Right cardiac atrium (tissue), 5 donors: ENCODE data around the gene PALLD. TPM values are rescaled to one million over a fixed set of nuclear protein-coding genes. Genes with fewer than 3 reads are reported as not detected.

Experiments used
- ATAC-seq, 2 donors: fragments of 200-7000 bp; cut with Tn5 transposase; one replicate each; pipeline versions ENCODE4 v1.8.0 to v1.9.1; 2020; ENCODE audit warnings: moderate library complexity in 2 of 2, mild to moderate bottlenecking in 1 of 2
- DNase-seq, 3 donors: peaks; one replicate each; pipeline ENCODE4 v3.0.0-alpha.2; 2020
- H3K27ac ChIP-seq: one replicate; pipeline ENCODE4 v1.5.1; 2013; ENCODE audit warnings: mild to moderate bottlenecking, low read length, control low read depth, moderate library complexity
- H3K27me3 ChIP-seq: one replicate; pipeline ENCODE4 v1.6.1; 2013; ENCODE audit not compliant: control insufficient read depth, insufficient read depth
- H3K4me1 ChIP-seq: one replicate; pipeline ENCODE4 v1.6.1; 2013; ENCODE audit warnings: low read length; ENCODE audit not compliant: control insufficient read depth, insufficient read depth
- H3K4me3 ChIP-seq: one replicate; pipeline ENCODE4 v1.5.1; 2013; ENCODE audit warnings: low read length, control low read depth
- H3K9me3 ChIP-seq: one replicate; pipeline ENCODE4 v1.6.1; 2013; ENCODE audit warnings: low read length; ENCODE audit not compliant: control insufficient read depth
- WGBS: extraction: QIAGEN DNeasy Blood & Tissue Kit; methylation state at CpG from one replicate; pipeline ENCODE4 v1.1.7; 2013; 5-methylcytosine and 5-hydroxymethylcytosine counted together
- intact Hi-C, 4 donors: fragments of 100-400 bp; cut with DNase I; formaldehyde crosslinking; loops; one replicate each; pipeline versions ENCODE4 v1.11.0 to v1.14.0; 2022 to 2023
- polyA plus RNA-seq: library from polyadenylated mRNA; stranded (reverse); fragments of 200-250 nt; gene quantifications from one replicate; pipeline ENCODE4 v1.2.3, GENCODE V29; 2013
- total RNA-seq, 4 donors: library from RNA; stranded (reverse); fragmentation: NEBNext Ultra II Directional; extraction: Animal tissue kit (Norgen Biotek cat#: 25700); gene quantifications; one replicate each; pipeline ENCODE4 v1.2.1, GENCODE V29; 2021
- donor health status: healthy with polysubstance abuse.
- donor health status: DM: no; HTN: yes; CAD: no.
- donor health status: DM: no; HTN: no; CAD: no.
- donor health status: DM: no; HTN: yes; CAD: no; lungs with severe emphysema.
- donor health status: DM: yes; HTN: yes; CAD: no.

The PALLD gene
- total and polyA plus RNA-seq, 5 donors: 233 to 1,069 (median 717) TPM

DNA sequence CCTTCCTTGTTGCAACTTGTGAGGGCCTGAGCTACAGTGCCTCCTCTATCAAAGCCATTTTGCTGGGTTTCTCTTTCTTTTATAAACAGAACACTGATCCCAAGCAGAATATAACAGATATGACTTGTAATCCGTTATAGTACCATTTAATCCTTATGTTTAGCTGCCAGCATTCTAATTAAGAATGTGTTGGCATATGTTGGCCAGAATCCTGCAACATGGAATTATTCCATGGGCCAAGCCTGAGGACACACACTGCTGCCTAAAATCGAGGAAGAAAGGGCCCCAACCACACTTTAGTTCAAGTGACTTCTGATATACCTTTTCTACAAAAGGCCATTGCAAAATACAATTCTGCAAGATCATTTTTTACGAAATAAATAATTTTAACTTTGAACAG lies 28.0 kb downstream of the PALLD start:
- H3K4me3 ChIP-seq: no peak overlapping the region
- intact Hi-C loops: no loop called here
- 69% methylated on average over 3 of the region's 3 CpGs for WGBS
- peaks cover 2% of the 10 kb centered on the region for H3K4me1 ChIP-seq
- no peaks in the 10 kb centered on the region for H3K9me3 ChIP-seq
- H3K27me3 ChIP-seq: no peaks in the 10 kb centered on the region
- DNase-seq (no peak), ATAC-seq (no peak)
- H3K27ac ChIP-seq: no peak overlapping the region

DNA sequence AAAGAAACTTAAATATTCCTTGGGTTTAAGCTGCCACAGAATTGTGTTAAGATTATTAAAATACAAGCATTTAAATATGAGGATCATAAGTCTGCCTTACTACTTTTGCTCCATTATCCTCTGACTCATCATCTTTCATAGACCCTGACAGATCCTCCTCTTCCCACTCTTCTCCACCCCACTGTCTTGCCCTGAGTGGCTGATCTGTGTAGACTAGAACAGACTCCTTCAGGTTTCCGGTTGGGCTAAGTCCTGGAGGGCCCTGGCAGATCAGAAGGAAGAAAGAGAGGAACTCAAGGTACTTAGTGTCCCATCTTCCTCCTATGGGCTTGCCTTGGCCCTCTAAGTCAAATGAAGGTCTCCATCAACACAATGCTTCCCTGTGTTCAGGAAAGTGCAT lies 30.7 kb downstream of the PALLD start:
- intact Hi-C loops: no loop called here

GRCh38 chr4:168528131-168528949 lies 31.5 kb downstream of the PALLD start:
- Histone ChIP-seq H3K27ac (no peak overlapping the region), H3K9me3 (no peaks in the 10 kb centered on the region), H3K27me3 (no peaks in the 10 kb centered on the region), H3K4me3 (no peak overlapping the region), H3K4me1 (peaks cover 5% of the 10 kb centered on the region)
- no peak for DNase-seq
- intact Hi-C loops: no loop called here
- WGBS: 77% methylated on average over 8 of the region's 8 CpGs
- no peak for ATAC-seq

More for the DNA sequence above, 30.7 kb downstream of the PALLD start:
- ATAC-seq (no peak), DNase-seq (no peak)
- Histone ChIP-seq H3K27ac (no peak overlapping the region), H3K4me1 (peaks cover 5% of the 10 kb centered on the region), H3K27me3 (no peaks in the 10 kb centered on the region), H3K4me3 (no peak overlapping the region), H3K9me3 (no peaks in the 10 kb centered on the region)
- WGBS: 94% methylated on average over 1 of the region's 1 CpG

DNA sequence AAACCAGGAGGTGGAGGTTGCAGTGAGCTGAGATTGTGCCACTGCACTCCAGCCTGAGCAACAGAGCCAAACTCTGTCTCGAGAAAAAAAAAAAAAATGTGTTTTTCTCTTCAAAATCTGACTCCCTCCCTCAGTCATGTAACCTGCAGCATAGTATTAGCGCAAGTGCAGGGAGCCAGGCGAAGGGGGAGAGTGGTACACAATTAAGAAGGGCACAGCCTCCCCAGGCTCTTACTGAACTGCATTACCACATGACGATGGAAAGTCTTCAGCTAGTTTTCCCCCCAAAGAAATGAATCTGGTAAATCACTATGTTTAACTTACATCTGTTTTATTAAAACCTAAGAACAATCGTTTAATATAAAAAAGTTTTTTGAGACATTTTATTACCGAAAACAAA lies 32.4 kb downstream of the PALLD start:
- no peaks in the 10 kb centered on the region for H3K9me3 ChIP-seq
- intact Hi-C loops: no loop called here
- H3K4me1 ChIP-seq: peaks cover 5% of the 10 kb centered on the region
- no peak for ATAC-seq
- no peak for DNase-seq
- 86% methylated on average over 6 of the region's 6 CpGs for WGBS
- H3K27ac ChIP-seq: no peak overlapping the region
- no peaks in the 10 kb centered on the region for H3K27me3 ChIP-seq
- H3K4me3 ChIP-seq: no peak overlapping the region

DNA sequence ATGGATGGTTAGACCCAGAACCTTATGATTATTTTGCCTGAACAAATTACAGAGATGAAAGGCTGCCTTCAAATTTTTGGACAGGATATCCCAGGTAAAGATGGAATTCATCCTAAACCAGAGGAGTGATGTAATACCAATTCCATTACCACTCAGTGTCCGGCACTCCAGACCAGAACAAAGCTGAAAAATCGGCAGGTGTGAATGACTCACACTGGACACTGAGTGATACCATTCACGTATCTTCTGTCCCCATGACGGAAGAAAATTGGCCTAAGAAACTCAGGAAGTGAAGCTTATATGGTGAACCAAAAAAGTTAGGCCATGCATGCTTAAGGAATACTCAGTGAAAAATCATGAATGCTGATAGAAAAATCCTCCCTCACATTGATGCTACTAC lies 34.5 kb downstream of the PALLD start:
- WGBS: 59% methylated on average over 4 of the region's 4 CpGs
- Histone ChIP-seq H3K27ac (no peak overlapping the region), H3K9me3 (no peaks in the 10 kb centered on the region), H3K27me3 (no peaks in the 10 kb centered on the region), H3K4me1 (peaks cover 3% of the 10 kb centered on the region), H3K4me3 (no peak overlapping the region)
- ATAC-seq (peak in 1 of 2 donors; percentile 52), DNase-seq (no peak)
- intact Hi-C loops: no loop called here

DNA sequence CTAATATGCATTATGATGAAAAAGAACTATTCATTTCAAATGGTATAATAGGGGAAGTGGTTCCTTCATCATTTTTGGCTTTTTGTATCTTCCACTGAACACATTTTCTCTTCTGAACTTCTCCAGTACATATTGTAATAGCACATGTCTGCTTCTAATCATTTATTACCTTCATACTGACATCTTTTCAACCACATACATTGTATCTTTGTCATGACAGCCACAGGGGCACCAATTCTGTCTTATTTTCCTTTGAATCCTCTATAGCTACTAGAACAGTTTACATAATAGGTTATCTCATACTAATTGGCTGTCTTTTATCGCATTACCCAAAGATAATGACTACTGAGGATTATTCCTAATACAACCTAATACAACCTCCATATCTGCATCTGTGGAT lies 37.7 kb downstream of the PALLD start:
- 52% methylated on average over 1 of the region's 1 CpG for WGBS
- no peaks in the 10 kb centered on the region for H3K27me3 ChIP-seq
- no peak overlapping the region for H3K27ac ChIP-seq
- H3K9me3 ChIP-seq: no peaks in the 10 kb centered on the region
- no peak overlapping the region for H3K4me3 ChIP-seq
- peaks cover 3% of the 10 kb centered on the region for H3K4me1 ChIP-seq
- DNase-seq (no peak), ATAC-seq (no peak)
- intact Hi-C loops: no loop called here

DNA sequence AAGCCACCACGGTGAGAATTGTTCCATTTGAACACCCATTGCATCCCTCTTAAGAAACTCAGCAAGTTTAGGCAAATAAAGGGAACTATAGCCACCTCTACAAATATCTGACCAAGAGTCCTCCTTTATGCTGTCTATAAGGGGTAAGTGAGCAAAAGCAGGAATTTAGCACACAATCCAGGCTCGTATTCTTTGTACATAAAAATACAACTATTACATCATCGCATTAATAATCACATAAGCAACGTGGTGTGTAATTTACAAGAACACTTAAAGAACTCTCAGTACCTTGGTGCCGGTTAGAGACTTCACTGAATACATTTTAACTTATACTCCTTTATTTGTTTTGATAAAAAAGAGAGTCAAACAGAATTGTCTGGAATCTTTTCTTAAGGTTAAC lies 38.8 kb downstream of the PALLD start:
- no peak overlapping the region for H3K4me3 ChIP-seq

DNA sequence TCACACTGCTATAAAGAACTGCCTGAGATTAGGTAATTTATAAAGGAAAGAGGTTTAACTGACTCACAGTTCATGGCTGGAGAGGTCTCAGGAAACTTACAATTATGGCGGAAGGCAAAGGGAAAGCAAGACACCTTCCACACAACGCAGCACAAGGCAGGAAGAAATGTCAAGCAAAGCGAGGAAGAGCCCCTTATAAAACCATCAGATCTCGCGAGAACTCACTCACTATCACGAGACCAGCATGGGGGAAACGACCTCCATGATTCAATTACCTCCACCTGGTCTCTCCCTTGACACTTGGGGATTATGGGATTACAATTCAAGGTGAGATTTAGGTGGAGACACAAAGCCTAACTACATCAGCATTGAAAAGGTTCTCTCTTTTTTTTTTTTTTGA lies 39.6 kb downstream of the PALLD start:
- Histone ChIP-seq H3K4me1 (no peaks in the 10 kb centered on the region), H3K27me3 (no peaks in the 10 kb centered on the region), H3K27ac (no peak overlapping the region), H3K9me3 (no peaks in the 10 kb centered on the region), H3K4me3 (no peak overlapping the region)
- ATAC-seq (no peak), DNase-seq (no peak)
- 76% methylated on average over 7 of the region's 7 CpGs for WGBS
- intact Hi-C loops: no loop called here

More for the DNA sequence above, 38.8 kb downstream of the PALLD start:
- H3K9me3 ChIP-seq: no peaks in the 10 kb centered on the region
- H3K27ac ChIP-seq: no peak overlapping the region
- DNase-seq: no peak
- intact Hi-C loops: no loop called here
- H3K27me3 ChIP-seq: no peaks in the 10 kb centered on the region
- no peaks in the 10 kb centered on the region for H3K4me1 ChIP-seq
- 65% methylated on average over 5 of the region's 5 CpGs for WGBS
- no peak for ATAC-seq

DNA sequence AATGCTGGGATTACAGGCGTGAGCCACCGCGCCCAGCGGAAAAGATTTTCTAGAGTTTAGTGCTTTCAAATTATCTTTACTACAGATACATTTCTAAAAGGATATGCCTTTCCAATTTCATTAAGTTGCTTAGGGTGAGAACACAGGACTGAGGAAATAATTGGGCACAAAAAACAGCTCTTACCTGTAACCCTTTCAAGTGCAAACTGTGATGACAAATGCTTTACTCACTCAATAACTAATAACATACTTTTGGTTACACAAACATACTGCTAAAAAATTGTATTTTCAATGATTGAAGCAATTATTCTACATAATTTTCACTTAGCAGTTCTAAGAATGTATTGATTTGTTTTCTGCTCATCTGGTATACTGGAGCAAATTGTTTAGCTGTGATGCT lies 40.2 kb downstream of the PALLD start:
- no peaks in the 10 kb centered on the region for H3K9me3 ChIP-seq
- intact Hi-C loops: no loop called here
- H3K4me1 ChIP-seq: no peaks in the 10 kb centered on the region
- no peaks in the 10 kb centered on the region for H3K27me3 ChIP-seq
- DNase-seq (no peak), ATAC-seq (no peak)
- no peak overlapping the region for H3K27ac ChIP-seq
- 99% methylated on average over 4 of the region's 4 CpGs for WGBS
- no peak overlapping the region for H3K4me3 ChIP-seq

GRCh38 chr4:168537571-168537970 lies 40.7 kb downstream of the PALLD start:
- no peaks in the 10 kb centered on the region for H3K9me3 ChIP-seq
- DNase-seq: no peak
- no peak for ATAC-seq
- no peak overlapping the region for H3K4me3 ChIP-seq
- H3K4me1 ChIP-seq: no peaks in the 10 kb centered on the region
- intact Hi-C loops: no loop called here
- 58% methylated on average over 3 of the region's 3 CpGs for WGBS
- H3K27ac ChIP-seq: no peak overlapping the region
- H3K27me3 ChIP-seq: no peaks in the 10 kb centered on the region

DNA sequence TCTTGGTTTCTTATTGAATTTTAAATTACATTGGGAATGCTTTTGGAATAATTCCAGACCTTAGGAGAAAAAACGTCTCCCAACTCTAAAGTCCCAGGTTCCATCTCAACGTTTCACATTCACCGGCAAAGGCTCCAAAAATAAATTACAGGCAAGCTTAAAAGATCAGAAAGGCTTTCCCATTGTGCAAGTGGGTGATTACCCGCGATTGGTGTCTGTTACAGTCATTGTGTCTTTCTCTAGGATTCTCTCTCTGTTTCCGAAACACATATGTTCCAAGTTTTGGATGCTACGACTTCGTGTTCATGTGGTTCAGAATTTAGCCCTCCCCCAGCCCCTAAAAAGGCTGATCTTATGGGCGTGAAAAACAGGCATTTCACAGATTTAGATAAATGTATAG lies 41.8 kb downstream of the PALLD start:
- no peaks in the 10 kb centered on the region for H3K4me1 ChIP-seq
- H3K4me3 ChIP-seq: no peak overlapping the region
- no peaks in the 10 kb centered on the region for H3K27me3 ChIP-seq
- intact Hi-C loops: no loop called here
- H3K9me3 ChIP-seq: no peaks in the 10 kb centered on the region
- DNase-seq (no peak), ATAC-seq (no peak)
- WGBS: 71% methylated on average over 9 of the region's 9 CpGs
- no peak overlapping the region for H3K27ac ChIP-seq

- intact Hi-C loops: no loop called here
Measured at GRCh38 chr4:168540086-168540485, 43.2 kb downstream of the PALLD start.

More at GRCh38 chr4:168540086-168540485, 43.2 kb downstream of the PALLD start:
- Histone ChIP-seq H3K4me3 (no peak overlapping the region), H3K27ac (peak overlapping the region; percentile 19), H3K27me3 (no peaks in the 10 kb centered on the region), H3K4me1 (no peaks in the 10 kb centered on the region), H3K9me3 (no peaks in the 10 kb centered on the region)
- DNase-seq: no peak
- 59% methylated on average over 9 of the region's 9 CpGs for WGBS
- peak; percentile 22 to 54 for ATAC-seq
